GM04503 (cell line): ENCODE results near the gene PLA2G4E.

Source experiments
- DNase-seq: peaks from one replicate; pipeline ENCODE4 v3.0.0-alpha.2; 2012; ENCODE audit warnings: low read depth

PLA2G4E gene

GRCh38 chr15:41992803-41993190, 28.0 kb downstream of the PLA2G4E start:
- DNase-seq: no peak

GRCh38 chr15:41992151-41992802, 28.6 kb downstream of the PLA2G4E start:
- DNase-seq: no peak

GRCh38 chr15:41990691-41991090, 30.2 kb downstream of the PLA2G4E start:
- no peak for DNase-seq

GRCh38 chr15:41990243-41990605, 30.6 kb downstream of the PLA2G4E start:
- DNase-seq: no peak

GRCh38 chr15:41989573-41990242, 31.1 kb downstream of the PLA2G4E start:
- no peak for DNase-seq

GRCh38 chr15:41988896-41989572, 31.8 kb downstream of the PLA2G4E start:
- DNase-seq: no peak

GRCh38 chr15:41987925-41988275, 32.9 kb downstream of the PLA2G4E start:
- no peak for DNase-seq

GRCh38 chr15:41987246-41987924, 33.5 kb downstream of the PLA2G4E start:
- DNase-seq: no peak

GRCh38 chr15:41985236-41986160, 35.3 kb downstream of the PLA2G4E start:
- no peak for DNase-seq

GRCh38 chr15:41984622-41985021, 36.2 kb downstream of the PLA2G4E start:
- no peak for DNase-seq

GRCh38 chr15:41983621-41984571, 36.9 kb downstream of the PLA2G4E start:
- no peak for DNase-seq

GRCh38 chr15:41983221-41983620, 37.6 kb downstream of the PLA2G4E start:
- no peak for DNase-seq

- no peak for DNase-seq
Measured at GRCh38 chr15:41982133-41982930, 38.5 kb downstream of the PLA2G4E start.

GRCh38 chr15:41981371-41982132, 39.3 kb downstream of the PLA2G4E start:
- DNase-seq: no peak

GRCh38 chr15:41980654-41981323, 40.1 kb downstream of the PLA2G4E start:
- DNase-seq: no peak

- DNase-seq: no peak
Measured at GRCh38 chr15:41979493-41980266, 41.2 kb downstream of the PLA2G4E start.

- DNase-seq: no peak
Measured at GRCh38 chr15:41978534-41978933, 42.3 kb downstream of the PLA2G4E start.
